ENCODE data around the gene LIPC. TPM values are rescaled to one million over a fixed set of nuclear protein-coding genes. Genes with fewer than 3 reads are reported as not detected.

LIPC gene
- total and polyA plus RNA-seq, 2 donors (not counting 3 experiments of a cell fraction or from before 2014, with no cell fraction given): not detected

GRCh38 chr15:58478035-58478434 is 46.2 kb downstream of the LIPC start:
- ChIA-PET POLR2A (no interaction called here), CTCF (interaction anchor here (1.0 to 2.6 kb wide), 4 partner anchors 15 to 68 kb away, joined by 3 to 9 read pairs (median 4); no protein-coding TSS in a partner anchor)
- dilution Hi-C loops (cut with MboI; ENCODE audit: extremely low pct_ligation_motif_present, low sequenced_read_pairs) (no loop called here), intact Hi-C loops (cut with micrococcal nuclease) (no loop called here)
- H3K4me1 ChIP-seq (ENCODE audit: control insufficient read depth, extremely low read depth, insufficient read depth, low read length): peaks cover 24% of the 10 kb centered on the region
- no peak overlapping the region for H2AFZ ChIP-seq (ENCODE audit: low read depth, low read length)
- H3K36me3 ChIP-seq (ENCODE audit: control insufficient read depth in 2 of 2, extremely low read depth in 1 of 2, insufficient read depth in 2 of 2, low read length in 2 of 2): no peaks in the 10 kb centered on the region
- H3K4me3 ChIP-seq (replicated peaks in 1 of 3; ENCODE audit: insufficient read depth in 1 of 3, low read depth in 1 of 3, low read length in 3 of 3): no peak overlapping the region
- no peaks in the 10 kb centered on the region for H3K9me3 ChIP-seq (replicated peaks; ENCODE audit: control insufficient read depth, insufficient read depth, low read length)
- DNase-seq (ENCODE audit: low read depth, low spot score) (no peak), FAIRE-seq (no peak)
- H4K20me1 ChIP-seq (replicated peaks; ENCODE audit: control insufficient read depth, extremely low read depth, insufficient read depth, low read length): no peaks in the 10 kb centered on the region
- no peak overlapping the region for H3K4me2 ChIP-seq (ENCODE audit: insufficient read depth, low read length)
- no TSS peak for BruUV-seq (replicated peaks)
- no peak overlapping the region for H3K27ac ChIP-seq (ENCODE audit: insufficient read depth, low read depth, low read length)
- H3K79me2 ChIP-seq (ENCODE audit: control insufficient read depth, insufficient read depth, low read length): no peaks in the 10 kb centered on the region
- no peak for TF ChIP-seq JUN (IDR thresholded peaks at IDR 0.05; ENCODE audit: borderline replicate concordance, insufficient read depth, insufficient read length, low read depth)
- TF ChIP-seq EZH2 (IDR thresholded peaks at IDR 0.05; ENCODE audit: borderline replicate concordance, low read depth, low read length, severe bottlenecking): no peak
- TF ChIP-seq MYC (IDR thresholded peaks at IDR 0.05; ENCODE audit: low read depth, low read length): no peak
- TF ChIP-seq GATA2 (IDR thresholded peaks at IDR 0.05; ENCODE audit: insufficient read depth, insufficient read length, low read depth, low read length): no peak
- TF ChIP-seq CTCF (IDR thresholded peaks at IDR 0.05; ENCODE audit: extremely low read depth in 1 of 2, insufficient read depth in 1 of 2, low read depth in 1 of 2, low read length in 2 of 2): no peak
- no peak for TF ChIP-seq FOS (IDR thresholded peaks at IDR 0.05; ENCODE audit: borderline replicate concordance, insufficient read depth, low read length)
- TF ChIP-seq MAX (IDR thresholded peaks at IDR 0.05; ENCODE audit: insufficient read depth, insufficient read length): no peak
- no peak for TF ChIP-seq POLR2AphosphoS5 (IDR thresholded peaks at IDR 0.05; ENCODE audit: insufficient read depth, low read depth, low read length)
- no peak for TF ChIP-seq POLR2A (IDR thresholded peaks at IDR 0.05; ENCODE audit: low read depth, low read length)
- no peak overlapping the region for H3K9ac ChIP-seq (replicated peaks; ENCODE audit: extremely low read depth, insufficient read depth, low read length)
- H3K27me3 ChIP-seq (ENCODE audit: control insufficient read depth in 2 of 2, insufficient read depth in 2 of 2, low read length in 2 of 2): no peaks in the 10 kb centered on the region
- no peaks in the 10 kb centered on the region for H3K9me1 ChIP-seq (replicated peaks; ENCODE audit: control insufficient read depth, extremely low read depth, insufficient read depth, low read length)

Data from endothelial cell of umbilical vein (primary cell).